Fibroblast of lung (primary cell): ENCODE results near the gene AKT1S1. TPM values are rescaled to one million over a fixed set of nuclear protein-coding genes. Genes with fewer than 3 reads are reported as not detected.

Source experiments
- DNase-seq, 2 donors: peaks; one replicate each; pipeline versions ENCODE4 v3.0.0 to v3.0.0-alpha.2; 2010; ENCODE audit warnings: low read depth in 2 of 2
- H2AFZ ChIP-seq: 2 replicates; pipeline ENCODE4 v1.5.1; 2012; ENCODE audit warnings: low read length, control low read depth, inconsistent platforms
- H3K27ac ChIP-seq: 2 replicates; pipeline ENCODE4 v1.5.1; 2011; ENCODE audit warnings: low read length, control low read depth; ENCODE audit not compliant: insufficient read depth
- H3K27me3 ChIP-seq: 2 replicates; pipeline ENCODE4 v1.5.1; 2011; ENCODE audit warnings: mild to moderate bottlenecking, low read length; ENCODE audit not compliant: control insufficient read depth, insufficient read depth
- H3K36me3 ChIP-seq: 2 replicates; pipeline ENCODE4 v1.5.1; 2011; ENCODE audit warnings: low read length; ENCODE audit not compliant: control insufficient read depth, insufficient read depth
- H3K4me1 ChIP-seq: 2 replicates; pipeline ENCODE4 v1.5.1; 2011; ENCODE audit warnings: low read length; ENCODE audit not compliant: control insufficient read depth, insufficient read depth; ENCODE audit errors: extremely low read depth
- H3K4me2 ChIP-seq: 2 replicates; pipeline ENCODE4 v1.5.1; 2011; ENCODE audit warnings: low read length, control low read depth; ENCODE audit not compliant: insufficient read depth; ENCODE audit errors: extremely low read depth
- H3K4me3 ChIP-seq, 4 experiments: fragments of 200-600 bp in 1 of 4; sonication (generic) in 1 of 4; replicated peaks in 1 of 4; 2 replicates each; pipeline ENCODE4 v1.5.1; 2011 to 2016; ENCODE audit warnings: low read length in 4 of 4, low read depth in 3 of 4, mild to moderate bottlenecking in 3 of 4, control low read depth in 2 of 4, inconsistent platforms in 1 of 4, mixed read lengths in 1 of 4; ENCODE audit not compliant: insufficient read depth in 1 of 4; ENCODE audit errors: control extremely low read depth in 1 of 4
- H3K79me2 ChIP-seq: 2 replicates; pipeline ENCODE4 v1.5.1; 2012; ENCODE audit warnings: mild to moderate bottlenecking, low read length, inconsistent platforms; ENCODE audit not compliant: control insufficient read depth, insufficient read depth
- H3K9ac ChIP-seq: 2 replicates; pipeline ENCODE4 v1.5.1; 2011; ENCODE audit warnings: mild to moderate bottlenecking, low read length, control low read depth; ENCODE audit not compliant: insufficient read depth
- H3K9me3 ChIP-seq: 2 replicates; pipeline ENCODE4 v1.5.1; 2012; ENCODE audit warnings: low read depth, low read length; ENCODE audit not compliant: control insufficient read depth, insufficient read depth
- H4K20me1 ChIP-seq: 2 replicates; pipeline ENCODE4 v1.5.1; 2011; ENCODE audit warnings: low read length; ENCODE audit not compliant: control insufficient read depth, insufficient read depth; ENCODE audit errors: extremely low read depth
- CTCF ChIP-seq, 2 donors: IDR thresholded peaks in 1 of 2; conservative IDR thresholded peaks in 1 of 2; 1 replicate in 1 of 2; 2 replicates in 1 of 2; pipeline ENCODE4 v1.5.1; 2011 to 2012; ENCODE audit warnings: low read length in 2 of 2, control low read depth in 1 of 2, inconsistent platforms in 1 of 2, low read depth in 1 of 2, mild to moderate bottlenecking in 1 of 2
- EZH2 ChIP-seq: IDR thresholded peaks from 2 replicates; pipeline ENCODE4 v1.5.1; 2012; ENCODE audit warnings: low read length, control low read depth, mild to moderate bottlenecking; ENCODE audit errors: missing control alignments
- polyA plus RNA-seq, 2 donors: library from polyadenylated mRNA; depleted of rRNA in 1 of 2; stranded (reverse) in 1 of 2; unstranded in 1 of 2; fragments of >200 nt; gene quantifications; 2 replicates each; pipeline ENCODE4 v1.2.1, GENCODE V29; 2011 to 2012; ENCODE audit warnings: missing spikeins in 1 of 2
- total RNA-seq: library from RNA; depleted of rRNA; stranded (reverse); fragments of >200 nt; gene quantifications from 2 replicates; pipeline ENCODE4 v1.2.1, GENCODE V29; 2014

Gene AKT1S1
- total and polyA plus RNA-seq, 2 donors (not counting 1 experiment from before 2014, with no cell fraction given), result 12.2 to 37.4 TPM

- no peak for DNase-seq
- Histone ChIP-seq H3K9ac (no peak overlapping the region), H3K4me1 (peaks cover 10% of the 10 kb centered on the region), H2AFZ (no peak overlapping the region), H3K9me3 (no peaks in the 10 kb centered on the region), H3K27me3 (no peaks in the 10 kb centered on the region), H3K36me3 (peaks cover 4% of the 10 kb centered on the region), H3K4me2 (peak overlapping the region; percentile 80), H3K4me3 (peak overlapping the region in 1 of 4 experiments; percentile 94), H3K79me2 (peaks cover 22% of the 10 kb centered on the region), H4K20me1 (no peaks in the 10 kb centered on the region), H3K27ac (no peak overlapping the region)
- TF ChIP-seq EZH2, result no peak
- no peak for TF ChIP-seq CTCF (conservative IDR thresholded peaks at IDR 0.05 in 1 of 2, IDR thresholded peaks at IDR 0.05 in 1 of 2; ENCODE audit: low read depth in 1 of 2, low read length in 2 of 2)
These were observed 2.5 kb downstream of the AKT1S1 start for GRCh38 chr19:49874503-49875157.

GRCh38 chr19:49873834-49874233 is 3.3 kb downstream of the AKT1S1 start:
- no peak for DNase-seq
- peaks cover 22% of the 10 kb centered on the region for H3K79me2 ChIP-seq
- no peak overlapping the region for H2AFZ ChIP-seq
- no peak for TF ChIP-seq EZH2
- TF ChIP-seq CTCF (conservative IDR thresholded peaks at IDR 0.05 in 1 of 2, IDR thresholded peaks at IDR 0.05 in 1 of 2; ENCODE audit: low read depth in 1 of 2, low read length in 2 of 2), result no peak
- H3K36me3 ChIP-seq, result peaks cover 2% of the 10 kb centered on the region
- no peaks in the 10 kb centered on the region for H3K9me3 ChIP-seq
- no peak overlapping the region for H3K27ac ChIP-seq
- H4K20me1 ChIP-seq, result no peaks in the 10 kb centered on the region
- H3K4me3 ChIP-seq, result no peak overlapping the region
- H3K27me3 ChIP-seq, result no peaks in the 10 kb centered on the region
- no peak overlapping the region for H3K4me2 ChIP-seq
- peaks cover 10% of the 10 kb centered on the region for H3K4me1 ChIP-seq
- H3K9ac ChIP-seq, result no peak overlapping the region

- Histone ChIP-seq H3K27me3 (no peaks in the 10 kb centered on the region), H3K9me3 (no peaks in the 10 kb centered on the region), H3K27ac (no peak overlapping the region), H3K9ac (no peak overlapping the region), H3K4me2 (no peak overlapping the region), H3K79me2 (peaks cover 19% of the 10 kb centered on the region), H2AFZ (no peak overlapping the region), H3K4me3 (no peak overlapping the region), H3K4me1 (peaks cover 6% of the 10 kb centered on the region), H3K36me3 (peaks cover 2% of the 10 kb centered on the region), H4K20me1 (no peaks in the 10 kb centered on the region)
- DNase-seq, result no peak
- TF ChIP-seq CTCF (conservative IDR thresholded peaks at IDR 0.05 in 1 of 2, IDR thresholded peaks at IDR 0.05 in 1 of 2; ENCODE audit: low read depth in 1 of 2, low read length in 2 of 2) (no peak), EZH2 (no peak)
These were observed 4.0 kb downstream of the AKT1S1 start for GRCh38 chr19:49873129-49873521.
